ENCODE measurements around the gene FKBP1B.

The FKBP1B gene

GRCh38 chr2:24110660-24111303 is 61.2 kb downstream of the FKBP1B start (continued):
- TF ChIP-seq ZFP3 (CRISPR knock-in tag; IDR thresholded peaks at IDR 0.05), result no peak

- TF ChIP-seq ZNF70 (CRISPR knock-in tag; IDR thresholded peaks at IDR 0.05) (no peak), RARB (CRISPR knock-in tag; IDR thresholded peaks at IDR 0.05) (no peak), POU6F1 (CRISPR knock-in tag; IDR thresholded peaks at IDR 0.05; ENCODE audit: borderline replicate concordance, low read depth) (no peak), TOX (CRISPR knock-in tag; IDR thresholded peaks at IDR 0.05; ENCODE audit: borderline replicate concordance) (no peak), ISL1 (CRISPR knock-in tag; IDR thresholded peaks at IDR 0.05) (no peak), ZC3H10 (CRISPR knock-in tag; IDR thresholded peaks at IDR 0.05) (no peak), PATZ1 (CRISPR knock-in tag; IDR thresholded peaks at IDR 0.05; ENCODE audit: borderline replicate concordance) (no peak), ESRRG (CRISPR knock-in tag; IDR thresholded peaks at IDR 0.05) (no peak), CREB5 (CRISPR knock-in tag; IDR thresholded peaks at IDR 0.05; ENCODE audit: low read depth) (no peak), ARNTL (CRISPR knock-in tag; IDR thresholded peaks at IDR 0.05; ENCODE audit: borderline replicate concordance, low read depth) (no peak), BACH2 (CRISPR knock-in tag; IDR thresholded peaks at IDR 0.05; ENCODE audit: borderline replicate concordance) (no peak), OSR1 (CRISPR knock-in tag; IDR thresholded peaks at IDR 0.05) (no peak), SNAI2 (CRISPR knock-in tag; IDR thresholded peaks at IDR 0.05) (no peak), TSHZ2 (CRISPR knock-in tag; IDR thresholded peaks at IDR 0.05) (no peak)
- ATAC-seq, result peak; percentile 69
Measured at GRCh38 chr2:24111407-24111901, 61.9 kb downstream of the FKBP1B start.
